Liver (tissue), 3 donors: ENCODE data around the gene CDK5RAP2.

Experiments
- CTCF ChIP-seq: fragments of 150-350 bp; IDR thresholded peaks from 2 replicates; pipeline ENCODE4 v1.5.1; 2017; ENCODE audit warnings: improper control_type of control experiment, low read depth, low read length; ENCODE audit not compliant: missing input control
- EGR1 ChIP-seq, 2 donors: IDR thresholded peaks; 2 replicates each; pipeline ENCODE4 v1.6.1; 2016 to 2018; ENCODE audit warnings: antibody characterized with exemption in 2 of 2, low read depth in 2 of 2
- FOXA2 ChIP-seq: IDR thresholded peaks from 2 replicates; pipeline ENCODE4 v1.6.1; 2016; ENCODE audit warnings: antibody characterized with exemption
- JUND ChIP-seq, 2 donors: IDR thresholded peaks; 2 replicates each; pipeline ENCODE4 v1.6.1; 2016; ENCODE audit warnings: antibody characterized with exemption in 2 of 2
- MAX ChIP-seq: IDR thresholded peaks from 2 replicates; pipeline ENCODE4 v1.6.1; 2016; ENCODE audit warnings: antibody characterized with exemption
- REST ChIP-seq: IDR thresholded peaks from 2 replicates; pipeline ENCODE4 v1.6.1; 2016; ENCODE audit warnings: antibody characterized with exemption, mild to moderate bottlenecking
- SP1 ChIP-seq: IDR thresholded peaks from 2 replicates; pipeline ENCODE4 v1.6.1; 2018; ENCODE audit warnings: antibody characterized with exemption, mild to moderate bottlenecking
- TAF1 ChIP-seq: conservative IDR thresholded peaks from 2 replicates; pipeline ENCODE4 v1.6.1; 2016; ENCODE audit warnings: antibody characterized with exemption, mild to moderate bottlenecking
- donor health status: healthy.
- donor health status: healthy.

GRCh38 chr9:120619751-120620655 lies 40.0 kb upstream of the CDK5RAP2 start:
- TF ChIP-seq CTCF (peak; percentile 81), TAF1 (no peak), FOXA2 (no peak), REST (no peak), JUND (IDR thresholded peaks at IDR 0.05) (no peak), MAX (no peak), EGR1 (IDR thresholded peaks at IDR 0.05; ENCODE audit: low read depth in 2 of 2) (no peak), SP1 (no peak)
